GM18870 (cell line): ENCODE results near the gene C18orf63.
"Not testable (repeated sequence)": the region's sequence is repeated elsewhere in the genome, so short reads cannot be mapped to it uniquely, and the experiment has no call there.

Source experiments
- ATAC-seq: cut with Tn5 transposase; IDR thresholded peaks from one replicate; pipeline ENCODE4 v1.9.1; 2021; ENCODE audit warnings: moderate library complexity; ENCODE audit not compliant: unreplicated experiment

The C18orf63 gene

GRCh38 chr18:74315464-74316256 lies at the start of gene C18orf63:
Gene C18orf63, plus strand, starts transcription at chr18:74315839. Its CDS starts 2,027 bp downstream, at chr18:74317866.
- ATAC-seq: no peak

GRCh38 chr18:74266161-74266560 lies 49.5 kb upstream of the C18orf63 start:
- ATAC-seq: no peak

DNA sequence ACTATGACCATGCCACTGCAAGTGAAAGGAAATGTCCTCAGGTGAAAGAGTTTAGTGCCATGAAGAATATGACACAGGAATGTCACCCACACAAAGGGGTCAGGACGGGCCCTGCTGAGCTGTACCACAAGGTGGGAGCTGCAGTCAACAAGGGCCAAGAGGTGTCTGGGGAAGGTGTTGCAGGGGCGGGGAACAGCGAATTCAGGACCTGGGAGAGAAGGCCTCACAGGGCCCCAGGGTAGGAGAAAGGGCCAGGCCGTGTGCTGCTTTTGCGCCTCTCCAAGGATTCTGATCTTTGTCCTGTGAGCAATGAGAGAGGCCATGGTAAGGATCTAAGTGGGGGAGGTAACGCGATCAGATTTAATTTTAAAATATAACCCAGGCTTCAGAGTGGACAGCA lies 47.5 kb upstream of the C18orf63 start:
- ATAC-seq: no peak

- no peak for ATAC-seq
Measured at GRCh38 chr18:74268933-74269620, 46.6 kb upstream of the C18orf63 start.

- ATAC-seq: no peak
Measured at GRCh38 chr18:74271635-74272034, 44.0 kb upstream of the C18orf63 start.

- no peak for ATAC-seq
Measured at GRCh38 chr18:74273394-74273793, 42.2 kb upstream of the C18orf63 start.

DNA sequence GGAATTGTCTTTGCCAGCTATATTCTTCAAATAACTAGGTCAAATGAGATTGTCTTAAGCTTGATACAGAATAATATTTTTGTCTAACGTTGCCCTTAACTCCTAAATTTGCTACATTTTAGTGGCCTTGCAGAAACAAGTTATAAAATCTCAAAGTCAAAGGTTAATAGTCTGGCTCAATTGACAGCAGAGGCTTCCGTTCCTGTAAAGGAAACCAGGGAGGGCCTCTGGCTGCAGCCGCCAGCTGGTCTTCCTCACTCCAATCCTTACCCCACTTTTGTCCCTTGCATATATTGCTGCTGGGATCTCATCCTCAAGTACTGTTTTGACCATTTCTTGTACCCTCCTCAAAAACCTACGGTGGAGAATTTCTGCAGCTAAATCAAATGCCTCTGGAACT lies 40.9 kb upstream of the C18orf63 start:
- no peak for ATAC-seq

- ATAC-seq: no peak
Measured at GRCh38 chr18:74275736-74276135, 39.9 kb upstream of the C18orf63 start.

- no peak for ATAC-seq
Measured at GRCh38 chr18:74276609-74277008, 39.0 kb upstream of the C18orf63 start.

- ATAC-seq: no peak
Measured at GRCh38 chr18:74277296-74277695, 38.3 kb upstream of the C18orf63 start.

GRCh38 chr18:74278058-74278457 lies 37.6 kb upstream of the C18orf63 start:
- no peak for ATAC-seq

GRCh38 chr18:74278983-74279382 lies 36.7 kb upstream of the C18orf63 start:
- ATAC-seq: no peak

GRCh38 chr18:74281011-74281979 lies 34.3 kb upstream of the C18orf63 start:
- no peak for ATAC-seq

DNA sequence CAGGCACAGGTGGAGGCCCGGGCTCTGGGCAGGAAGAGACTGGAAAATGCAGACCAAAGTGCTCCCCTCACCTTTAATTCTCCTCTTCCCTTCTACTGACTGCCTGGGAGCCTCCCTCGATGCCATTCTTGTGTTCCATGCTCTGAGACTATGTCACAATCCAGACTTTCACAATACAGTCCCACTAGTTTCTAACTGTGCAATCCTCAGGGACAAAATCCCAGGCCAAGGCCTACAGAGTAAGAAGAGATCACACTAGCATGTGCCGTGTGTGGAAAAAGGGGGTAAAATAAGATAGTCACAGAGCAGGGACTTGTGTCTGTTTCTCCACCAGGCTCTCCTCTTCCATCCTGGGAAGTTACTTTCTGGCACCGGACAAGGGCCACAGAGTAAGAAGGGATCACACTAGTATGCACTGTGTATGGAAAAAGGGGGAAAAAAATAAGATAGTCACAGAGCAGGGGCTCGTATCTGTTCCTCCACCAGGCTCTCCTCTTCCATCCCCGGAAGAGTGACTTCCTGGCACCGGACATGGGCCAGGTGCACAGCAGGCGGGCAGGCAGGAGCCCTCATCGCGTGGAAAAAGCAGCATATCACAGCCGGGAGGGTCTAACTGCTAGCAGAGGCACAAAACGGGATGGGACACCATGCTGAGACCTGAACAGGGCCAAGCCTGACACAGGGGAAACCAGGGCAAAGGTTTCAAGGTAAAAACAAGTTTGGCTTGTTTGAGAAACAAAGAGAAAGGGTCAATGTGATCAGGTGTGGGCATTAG lies 33.5 kb upstream of the C18orf63 start:
- ATAC-seq: no peak

DNA sequence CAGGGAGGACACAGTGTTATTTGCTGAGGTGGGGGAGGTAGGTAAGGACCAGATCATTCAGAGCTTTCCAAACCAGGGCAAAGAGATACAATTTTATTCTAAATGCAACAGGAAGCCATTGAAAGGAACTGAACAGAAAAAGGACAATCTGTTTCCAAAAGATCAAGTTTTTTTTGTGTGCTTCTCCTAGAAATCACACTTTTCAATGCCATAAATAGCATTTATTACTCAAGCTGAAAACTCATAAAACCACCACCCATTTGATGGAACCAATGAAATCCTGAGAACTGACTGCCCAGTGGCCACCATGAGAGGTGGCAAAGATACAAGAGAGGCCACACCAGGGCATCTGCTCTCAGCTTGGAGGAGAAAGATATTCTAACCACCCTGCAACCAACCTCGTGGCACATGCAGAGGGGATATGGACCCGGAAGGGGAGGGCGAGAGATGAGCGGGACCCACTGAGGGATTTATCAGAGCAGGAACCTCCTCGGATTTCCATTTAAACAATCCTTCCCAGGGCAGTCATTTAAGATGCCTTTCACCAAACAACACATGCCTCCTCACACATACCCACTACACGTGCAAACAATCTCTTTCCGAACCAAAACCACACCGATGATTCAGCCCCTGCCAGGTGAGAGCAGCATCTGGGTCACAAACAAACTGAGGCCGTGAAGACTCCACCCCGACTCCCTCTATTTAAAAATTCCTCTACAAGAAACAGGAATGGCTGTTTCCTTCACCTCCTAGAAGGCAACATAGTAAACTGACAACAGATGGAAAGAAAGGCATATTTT lies 32.7 kb upstream of the C18orf63 start:
- no peak for ATAC-seq

DNA sequence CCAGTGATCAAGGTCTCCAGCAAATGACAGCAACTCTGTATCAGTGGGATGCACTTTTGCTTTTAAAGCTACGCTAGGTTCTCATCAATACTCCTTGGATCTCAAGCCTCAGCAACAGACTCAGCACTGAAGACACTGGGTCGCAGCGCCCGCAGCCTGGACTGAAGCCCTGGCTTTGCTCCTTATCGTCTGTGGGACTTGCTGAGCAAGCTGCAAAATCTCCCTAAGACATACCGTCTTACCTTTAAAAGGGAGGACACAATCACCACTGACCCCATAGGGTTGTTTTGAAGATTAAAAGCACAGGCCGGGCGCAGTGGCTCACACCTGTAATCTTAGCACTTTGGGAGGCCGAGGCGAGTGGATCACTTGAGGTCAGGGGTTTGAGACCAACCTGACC lies 32.0 kb upstream of the C18orf63 start:
- no peak for ATAC-seq

- no peak for ATAC-seq
Measured at GRCh38 chr18:74284191-74284979, 31.3 kb upstream of the C18orf63 start.

GRCh38 chr18:74284980-74285355 lies 30.7 kb upstream of the C18orf63 start:
- no peak for ATAC-seq

- not testable (repeated sequence) for ATAC-seq
Measured at GRCh38 chr18:74285583-74285982, 30.1 kb upstream of the C18orf63 start.
